Common myeloid progenitor, CD34-positive (primary cell): ENCODE measurements around the gene APOL3.
"Not testable (repeated sequence)": the region's sequence is repeated elsewhere in the genome, so short reads cannot be mapped to it uniquely, and the experiment has no call there.

Source experiments
- CTCF ChIA-PET: fragments of 350-600 bp; sonication (Branson Sonifier 250); formaldehyde crosslinking; loops from one replicate; lab custom pipeline; 2021; ENCODE audit warnings: antibody characterized with exemption; lab: Charles Lee
- POLR2A ChIA-PET: fragments of 350-600 bp; sonication (Branson Sonifier 250); formaldehyde crosslinking; loops from one replicate; lab custom pipeline; 2021; ENCODE audit warnings: antibody characterized with exemption; lab: Charles Lee
- DNase-seq, 3 donors: peaks; one replicate each; pipeline versions ENCODE4 v3.0.0 to v3.0.0-alpha.2; 2013
- H3K27ac ChIP-seq, 2 experiments: 1 replicate in 1 of 2; 2 replicates in 1 of 2; pipeline ENCODE4 v1.7.0; 2013; ENCODE audit warnings: inconsistent platforms in 2 of 2, low read length in 2 of 2, mild to moderate bottlenecking in 2 of 2, low read depth in 1 of 2, moderate library complexity in 1 of 2; ENCODE audit not compliant: severe bottlenecking in 2 of 2, insufficient read depth in 1 of 2, poor library complexity in 1 of 2
- H3K27me3 ChIP-seq, 5 experiments: replicated peaks in 2 of 5; 1 replicate in 3 of 5; 2 replicates in 2 of 5; pipeline versions ENCODE4 v1.6.1 to v1.7.0; 2013; ENCODE audit warnings: low read length in 4 of 5, mild to moderate bottlenecking in 2 of 5, moderate library complexity in 2 of 5, inconsistent platforms in 1 of 5; ENCODE audit not compliant: insufficient read depth in 5 of 5, control insufficient read depth in 4 of 5
- H3K36me3 ChIP-seq, 4 experiments: 1 replicate in 2 of 4; 2 replicates in 2 of 4; pipeline versions ENCODE4 v1.6.1 to v1.7.0; 2013; ENCODE audit warnings: low read length in 3 of 4, control low read depth in 1 of 4, mild to moderate bottlenecking in 1 of 4; ENCODE audit not compliant: control insufficient read depth in 4 of 4, insufficient read depth in 4 of 4
- H3K4me1 ChIP-seq, 4 experiments: 1 replicate in 3 of 4; 2 replicates in 1 of 4; pipeline versions ENCODE4 v1.6.1 to v1.7.1; 2013; ENCODE audit warnings: low read length in 3 of 4, mild to moderate bottlenecking in 3 of 4, control low read depth in 1 of 4, inconsistent platforms in 1 of 4, moderate library complexity in 1 of 4; ENCODE audit not compliant: control insufficient read depth in 4 of 4, insufficient read depth in 4 of 4; ENCODE audit errors: control extremely low read depth in 1 of 4
- H3K4me3 ChIP-seq, 7 experiments: 1 replicate in 4 of 7; 2 replicates in 3 of 7; pipeline versions ENCODE4 v1.5.1 to v1.7.0; 2013; ENCODE audit warnings: mild to moderate bottlenecking in 7 of 7, low read length in 6 of 7, moderate library complexity in 6 of 7, inconsistent platforms in 2 of 7, low read depth in 2 of 7, control low read depth in 1 of 7; ENCODE audit not compliant: insufficient read depth in 4 of 7, control insufficient read depth in 1 of 7; ENCODE audit errors: extremely low read depth in 1 of 7
- H3K9me3 ChIP-seq, 5 experiments: 1 replicate in 4 of 5; 2 replicates in 1 of 5; pipeline versions ENCODE4 v1.6.1 to v1.7.1; 2013; ENCODE audit warnings: low read length in 4 of 5, mild to moderate bottlenecking in 2 of 5, inconsistent platforms in 1 of 5, low read depth in 1 of 5, moderate library complexity in 1 of 5; ENCODE audit not compliant: control insufficient read depth in 4 of 5, insufficient read depth in 2 of 5; ENCODE audit errors: control extremely low read depth in 1 of 5
- WGBS: methylation state at CpG from one replicate; pipeline ENCODE4 v1.1.5; 2013; ENCODE audit not compliant: insufficient coverage; 5-methylcytosine and 5-hydroxymethylcytosine counted together

Gene APOL3

DNA sequence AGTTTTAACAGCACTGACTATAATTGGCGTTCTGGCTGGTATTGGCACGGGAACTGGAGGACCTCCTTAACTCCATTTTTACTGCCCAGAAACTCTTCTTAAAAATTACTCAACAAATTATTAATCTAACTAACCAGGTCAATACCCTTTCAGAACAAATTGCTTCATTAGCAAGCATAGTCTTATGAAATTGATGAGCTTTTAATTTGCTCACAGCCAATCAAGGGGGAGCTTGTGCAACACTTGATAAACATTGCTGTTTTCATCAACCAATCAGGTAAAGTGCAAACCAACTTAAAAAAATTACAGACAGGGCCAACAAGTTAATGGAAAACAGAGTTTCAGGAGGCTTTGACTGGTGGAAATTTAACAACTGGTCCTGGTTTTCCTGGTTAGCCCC is 4.6 kb upstream of the APOL3 start:
- H3K4me1 ChIP-seq, result peaks cover 8 to 34% (median 23%) of the 10 kb centered on the region in 4 experiments
- H3K9me3 ChIP-seq, result peaks cover 0 to 3% (median 0%) of the 10 kb centered on the region in 5 experiments
- no peak for DNase-seq
- no peak overlapping the region for H3K4me3 ChIP-seq
- H3K36me3 ChIP-seq, result no peaks in the 10 kb centered on the region
- CTCF ChIA-PET, result interaction anchor here (0.9 to 6.4 kb wide), 6 partner anchors 8 to 20 kb away, joined by 3 to 48 read pairs (median 3); no protein-coding TSS in a partner anchor
- H3K27ac ChIP-seq, result no peak overlapping the region
- 95% methylated on average over 2 of the region's 2 CpGs for WGBS
- no peaks in the 10 kb centered on the region for H3K27me3 ChIP-seq
- POLR2A ChIA-PET, result interaction anchor here (0.6 kb wide), 1 partner anchor 81 kb away, joined by 3 read pairs; no protein-coding TSS in a partner anchor

DNA sequence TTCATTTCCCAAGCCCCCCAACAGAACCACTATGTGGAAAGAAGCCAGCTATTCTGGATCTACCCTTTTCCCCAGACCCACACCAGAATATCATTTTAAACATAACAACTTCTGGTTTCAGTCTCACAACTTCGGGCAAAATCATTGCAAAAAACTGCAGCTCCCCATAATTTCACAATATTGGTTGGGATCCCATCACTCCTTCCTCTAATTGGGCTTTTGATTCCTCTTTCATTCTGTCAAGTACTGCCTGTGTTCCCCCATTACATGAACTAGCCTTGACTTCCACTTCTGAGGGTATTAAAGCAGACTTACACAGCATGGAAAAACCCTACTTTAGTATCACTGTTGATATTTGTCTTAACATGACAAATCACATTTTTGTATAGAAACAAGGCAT is 4.1 kb upstream of the APOL3 start:
- Histone ChIP-seq H3K4me3 (no peak overlapping the region), H3K9me3 (peaks cover 0 to 3% (median 0%) of the 10 kb centered on the region in 5 experiments), H3K27ac (no peak overlapping the region), H3K4me1 (peaks cover 8 to 39% (median 29%) of the 10 kb centered on the region in 4 experiments), H3K36me3 (no peaks in the 10 kb centered on the region), H3K27me3 (no peaks in the 10 kb centered on the region)
- peak in 1 of 3 donors; percentile 34 for DNase-seq
- ChIA-PET CTCF (interaction anchor here (1.4 to 6.4 kb wide), 5 partner anchors 12 to 20 kb away, joined by 3 to 48 read pairs (median 10); no protein-coding TSS in a partner anchor), POLR2A (interaction anchor here (0.6 kb wide), 1 partner anchor 80 kb away, joined by 3 read pairs; no protein-coding TSS in a partner anchor)
- WGBS, result 88% methylated on average over 1 of the region's 1 CpG

DNA sequence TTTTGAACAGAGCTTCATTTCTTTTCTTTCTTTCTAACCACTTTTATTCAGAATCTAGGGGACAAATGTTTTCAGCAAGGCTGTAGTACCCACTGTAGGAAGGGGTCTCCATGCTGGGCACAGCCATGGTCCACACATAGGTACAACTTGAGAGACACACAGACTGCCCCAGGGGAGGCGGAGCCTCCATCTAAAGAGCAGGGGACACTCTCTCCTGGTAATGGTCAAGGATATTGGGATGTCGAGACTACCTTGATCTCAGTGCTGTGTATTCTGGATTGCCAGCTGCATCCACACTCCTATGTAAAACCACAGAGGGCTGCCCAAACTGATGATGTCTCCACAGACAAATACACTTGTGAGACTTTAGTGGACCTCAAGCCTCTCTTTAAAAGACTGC is 2.9 kb upstream of the APOL3 start:
- no peaks in the 10 kb centered on the region for H3K36me3 ChIP-seq
- peaks cover 13 to 50% (median 39%) of the 10 kb centered on the region in 4 experiments for H3K4me1 ChIP-seq
- POLR2A ChIA-PET, result interaction anchor here (0.6 kb wide), 1 partner anchor 9 kb away, joined by 3 read pairs; no protein-coding TSS in a partner anchor
- no peak for DNase-seq
- 100% methylated on average over 1 of the region's 2 CpGs for WGBS
- H3K4me3 ChIP-seq, result no peak overlapping the region
- peaks cover 0 to 3% (median 0%) of the 10 kb centered on the region in 5 experiments for H3K9me3 ChIP-seq
- CTCF ChIA-PET, result interaction anchor here (1.3 to 6.4 kb wide), 9 partner anchors 8 to 22 kb away, joined by 3 to 48 read pairs (median 8); no protein-coding TSS in a partner anchor
- H3K27ac ChIP-seq, result no peak overlapping the region
- H3K27me3 ChIP-seq, result no peaks in the 10 kb centered on the region

DNA sequence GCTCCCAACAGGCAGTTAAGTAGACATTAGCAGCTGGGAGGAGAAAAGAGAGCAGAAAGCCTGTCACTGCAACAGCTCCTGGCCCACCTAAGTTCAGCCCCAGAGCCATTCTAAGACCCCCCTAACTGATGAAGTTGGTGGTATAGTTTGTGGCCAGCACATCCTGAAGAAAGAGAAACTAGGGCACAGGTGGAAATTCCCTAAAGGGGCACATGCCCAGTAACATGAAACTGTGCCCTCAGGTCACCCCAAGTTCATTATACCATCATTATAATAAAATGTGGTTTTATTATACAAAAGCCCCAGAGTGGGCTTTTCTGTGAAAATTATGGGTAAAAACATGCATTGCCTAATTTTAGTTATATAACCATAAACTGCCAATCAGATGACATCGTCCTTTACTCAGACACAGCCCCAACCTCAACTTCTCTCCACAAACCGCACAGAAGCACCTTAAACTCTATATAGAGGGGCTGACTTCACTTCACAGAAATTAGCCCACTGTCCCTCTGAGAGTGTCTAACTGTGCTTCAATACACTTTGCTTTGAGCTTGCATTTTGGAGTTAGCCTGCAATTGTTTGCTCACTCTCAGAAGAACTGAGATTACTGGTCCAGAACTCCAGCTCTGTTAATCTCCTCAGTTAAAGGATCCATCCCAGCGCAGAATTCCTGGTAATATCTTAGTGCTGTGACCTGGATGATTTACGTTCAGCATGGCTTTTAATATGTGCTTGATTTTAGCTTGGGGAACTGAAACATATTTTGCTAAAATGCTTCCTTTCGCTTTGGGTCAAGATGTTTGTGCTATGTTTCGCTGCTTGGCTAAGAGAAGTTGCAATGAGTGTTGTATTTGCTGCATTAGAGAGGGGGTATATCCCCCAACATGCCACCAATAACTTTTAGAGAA is 1.8 kb upstream of the APOL3 start:
- 43% methylated on average over 4 of the region's 6 CpGs for WGBS
- peak; percentile 43 to 91 (median 87) for DNase-seq
- H3K27ac ChIP-seq, result peak overlapping the region in 1 of 2 experiments; percentile 68
- ChIA-PET CTCF (interaction anchor here (0.7 to 6.4 kb wide), 12 partner anchors 9 to 124 kb away, joined by 3 to 48 read pairs (median 4); no protein-coding TSS in a partner anchor), POLR2A (interaction anchor here (0.6 kb wide), 1 partner anchor 10 kb away, joined by 3 read pairs; no protein-coding TSS in a partner anchor)
- H3K4me1 ChIP-seq, result peaks cover 13 to 60% (median 48%) of the 10 kb centered on the region in 4 experiments
- H3K4me3 ChIP-seq, result peak overlapping the region in 2 of 7 experiments; percentile 17 to 23
- H3K36me3 ChIP-seq, result no peaks in the 10 kb centered on the region
- H3K27me3 ChIP-seq, result no peaks in the 10 kb centered on the region
- peaks cover 0 to 3% (median 0%) of the 10 kb centered on the region in 5 experiments for H3K9me3 ChIP-seq

DNA sequence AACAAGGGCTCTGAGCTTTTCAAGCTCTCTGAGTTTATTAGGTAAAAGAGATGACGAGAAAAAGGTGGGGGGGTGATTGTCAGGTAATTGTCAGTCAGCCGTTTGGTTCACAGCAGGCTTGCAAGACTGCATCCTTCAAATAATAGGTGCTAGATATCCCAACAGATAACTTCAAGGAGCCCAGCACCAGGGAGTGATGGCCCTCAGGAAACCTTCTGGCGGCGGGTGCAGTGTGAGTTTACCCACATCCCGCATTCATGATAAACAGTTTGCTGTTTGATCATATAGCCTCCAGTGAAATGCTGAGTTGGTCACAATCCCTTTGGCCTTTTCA is 1.2 kb upstream of the APOL3 start:
- WGBS, result 86% methylated on average over 3 of the region's 5 CpGs
- H3K27me3 ChIP-seq, H3K9me3 ChIP-seq, H3K36me3 ChIP-seq, POLR2A ChIA-PET, DNase-seq: not testable (repeated sequence)
- Histone ChIP-seq H3K4me1 (peaks cover 13 to 66% (median 53%) of the 10 kb centered on the region in 4 experiments), H3K4me3 (peak overlapping the region in 1 of 7 experiments; percentile 23), H3K27ac (peak overlapping the region in 1 of 2 experiments; percentile 68)
- CTCF ChIA-PET, result interaction anchor here (0.6 to 6.4 kb wide), 7 partner anchors 9 to 325 kb away, joined by 3 to 48 read pairs (median 5); no protein-coding TSS in a partner anchor

DNA sequence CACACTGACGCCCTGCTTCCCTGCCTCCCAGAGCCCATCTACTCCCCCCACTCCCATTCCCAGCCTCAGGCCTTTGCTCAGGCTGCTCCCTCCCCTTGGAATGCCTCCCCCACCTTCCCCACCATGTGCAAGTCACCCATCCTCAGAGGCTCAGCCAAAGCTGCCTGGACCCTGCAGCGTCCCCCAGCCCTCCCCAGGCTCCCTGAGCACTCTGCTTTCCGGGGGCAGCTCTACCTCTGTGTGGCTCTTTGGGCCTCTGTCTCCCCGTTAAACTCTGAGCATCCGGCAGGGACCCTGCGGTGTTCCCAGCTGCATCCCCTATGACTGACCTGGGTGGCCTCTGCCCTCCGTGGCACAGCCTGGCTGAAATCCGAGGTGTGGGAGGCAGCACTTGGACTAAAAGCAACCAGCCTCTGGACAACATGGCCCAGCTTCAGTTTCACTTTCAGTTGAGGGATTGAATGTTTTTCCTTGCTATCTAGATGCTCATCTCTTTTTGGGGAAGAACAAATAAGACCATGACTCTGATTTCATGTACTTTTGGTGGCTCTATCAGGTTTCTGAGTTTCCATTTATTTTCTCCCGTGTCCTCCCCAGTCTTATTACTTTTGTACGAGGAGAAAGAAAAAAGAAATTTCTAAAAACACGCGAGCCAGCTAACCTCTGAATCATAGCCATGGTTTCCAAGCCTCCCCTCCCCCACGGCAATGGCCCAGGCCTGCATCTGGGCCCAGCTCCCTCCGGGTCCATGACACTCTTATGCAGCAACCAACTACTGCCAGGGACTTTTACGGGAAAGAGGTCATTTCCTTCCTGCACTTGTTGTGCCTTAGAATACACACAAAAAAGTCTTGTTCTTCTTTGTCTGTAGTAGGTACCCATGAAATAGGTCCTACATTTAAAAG is 3.8 kb downstream of the APOL3 start:
- WGBS, result 6% methylated on average over 11 of the region's 15 CpGs

More for the DNA sequence above, 3.8 kb downstream of the APOL3 start:
- Histone ChIP-seq H3K27ac (peak overlapping the region; percentile 92 to 95), H3K4me1 (peaks cover 10 to 85% (median 75%) of the 10 kb centered on the region in 4 experiments), H3K27me3 (no peaks in the 10 kb centered on the region), H3K36me3 (peaks cover 0 to 4% (median 2%) of the 10 kb centered on the region in 4 experiments), H3K9me3 (peaks cover 0 to 6% (median 0%) of the 10 kb centered on the region in 5 experiments), H3K4me3 (peak overlapping the region; percentile 40 to 83 (median 68))
- CTCF ChIA-PET, result interaction anchor here (1.0 to 2.7 kb wide), 5 partner anchors 9 to 25 kb away, joined by 3 to 9 read pairs (median 3); no protein-coding TSS in a partner anchor
- POLR2A ChIA-PET, result interaction anchor here (0.6 to 0.7 kb wide), 2 partner anchors 29 to 1542 kb away, joined by 3 read pairs; no protein-coding TSS in a partner anchor
- peak; percentile 81 to 91 (median 90) for DNase-seq
